Measurements from ENCODE around the gene NFATC1. TPM values are rescaled to one million over a fixed set of nuclear protein-coding genes. Genes with fewer than 3 reads are reported as not detected.

The NFATC1 gene
- total RNA-seq, 6 donors from 2014 or later, result 13.6 to 39.5 (median 20.3) TPM

- Histone ChIP-seq H3K9me3 (no peaks in the 10 kb centered on the region), H3K36me3 (no peaks in the 10 kb centered on the region), H3K27ac (no peak overlapping the region), H3K4me3 (no peak overlapping the region), H3K4me1 (no peaks in the 10 kb centered on the region), H3K27me3 (no peaks in the 10 kb centered on the region)
- ATAC-seq (ENCODE audit: low FRiP score in 2 of 2) (no peak), DNase-seq (peak in 1 of 2 donors; percentile 68)
- 91 to 92% methylated on average over 22 to 25 of the region's 25 CpGs for WGBS, 2 donors
- TF ChIP-seq POLR2A (IDR thresholded peaks at IDR 0.05), result no peak
- TF ChIP-seq POLR2AphosphoS5 (IDR thresholded peaks at IDR 0.05), result no peak
- TF ChIP-seq CTCF (IDR thresholded peaks at IDR 0.05), result no peak
- no peak for TF ChIP-seq EP300 (IDR thresholded peaks at IDR 0.05)
Observed at GRCh38 chr18:79553696-79554095, 158.0 kb downstream of the NFATC1 start.

GRCh38 chr18:79554321-79554720 is 158.6 kb downstream of the NFATC1 start:
- DNase-seq (no peak), ATAC-seq (ENCODE audit: low FRiP score in 2 of 2) (no peak)
- Histone ChIP-seq H3K4me3 (no peak overlapping the region), H3K36me3 (no peaks in the 10 kb centered on the region), H3K27ac (no peak overlapping the region), H3K9me3 (no peaks in the 10 kb centered on the region), H3K4me1 (no peaks in the 10 kb centered on the region), H3K27me3 (no peaks in the 10 kb centered on the region)
- WGBS, 2 donors, result 87 to 94% methylated on average over 13 of the region's 13 CpGs
- no peak for TF ChIP-seq POLR2AphosphoS5 (IDR thresholded peaks at IDR 0.05)
- no peak for TF ChIP-seq POLR2A (IDR thresholded peaks at IDR 0.05)
- no peak for TF ChIP-seq EP300 (IDR thresholded peaks at IDR 0.05)
- TF ChIP-seq CTCF (IDR thresholded peaks at IDR 0.05), result no peak

- H3K9me3 ChIP-seq, result no peaks in the 10 kb centered on the region
- TF ChIP-seq EP300 (IDR thresholded peaks at IDR 0.05), result no peak
- TF ChIP-seq POLR2A (IDR thresholded peaks at IDR 0.05), result no peak
- no peak for TF ChIP-seq POLR2AphosphoS5 (IDR thresholded peaks at IDR 0.05)
- no peak for TF ChIP-seq CTCF (IDR thresholded peaks at IDR 0.05)
- WGBS, 2 donors, result 85 to 87% methylated on average over 28 to 30 of the region's 30 CpGs
- ATAC-seq (ENCODE audit: low FRiP score in 2 of 2) (no peak), DNase-seq (peak in 1 of 2 donors; percentile 76)
- H3K4me1 ChIP-seq, result no peaks in the 10 kb centered on the region
- H3K27ac ChIP-seq, result no peak overlapping the region
- H3K27me3 ChIP-seq, result no peaks in the 10 kb centered on the region
- no peaks in the 10 kb centered on the region for H3K36me3 ChIP-seq
- H3K4me3 ChIP-seq, result no peak overlapping the region
Observed at GRCh38 chr18:79554945-79555645, 159.4 kb downstream of the NFATC1 start.

GRCh38 chr18:79555885-79556284 is 160.2 kb downstream of the NFATC1 start:
- ATAC-seq (ENCODE audit: low FRiP score in 2 of 2) (no peak), DNase-seq (peak in 1 of 2 donors; percentile 65)
- H3K9me3 ChIP-seq, result no peaks in the 10 kb centered on the region
- H3K4me3 ChIP-seq, result no peak overlapping the region
- no peaks in the 10 kb centered on the region for H3K4me1 ChIP-seq
- no peak overlapping the region for H3K27ac ChIP-seq
- no peaks in the 10 kb centered on the region for H3K27me3 ChIP-seq
- no peaks in the 10 kb centered on the region for H3K36me3 ChIP-seq
- WGBS, 2 donors, result 90 to 96% methylated on average over 9 to 19 of the region's 19 CpGs
- no peak for TF ChIP-seq CTCF (IDR thresholded peaks at IDR 0.05)
- TF ChIP-seq POLR2AphosphoS5 (IDR thresholded peaks at IDR 0.05), result no peak
- no peak for TF ChIP-seq POLR2A (IDR thresholded peaks at IDR 0.05)
- TF ChIP-seq EP300 (IDR thresholded peaks at IDR 0.05), result no peak
